KMS-11 (cell line): ENCODE measurements around the gene SMIM41.

Source experiments
- H2AFZ ChIP-seq: fragments of 200-600 bp; sonication (generic); 2 replicates; pipeline ENCODE4 v1.6.1; 2016; ENCODE audit warnings: antibody characterized with exemption, mixed run types, low read depth
- H3K27ac ChIP-seq: fragments of 200-600 bp; sonication (generic); 2 replicates; pipeline ENCODE4 v1.6.1; 2016; ENCODE audit warnings: mild to moderate bottlenecking, mixed run types
- H3K27me3 ChIP-seq: fragments of 200-600 bp; sonication (generic); 2 replicates; pipeline ENCODE4 v1.6.1; 2017; ENCODE audit warnings: mild to moderate bottlenecking, low read depth, mixed run types, moderate library complexity; ENCODE audit not compliant: insufficient read depth
- H3K36me3 ChIP-seq: fragments of 200-600 bp; sonication (generic); 2 replicates; pipeline ENCODE4 v1.6.1; 2017; ENCODE audit warnings: mild to moderate bottlenecking, mixed run types; ENCODE audit not compliant: insufficient read depth
- H3K4me1 ChIP-seq: fragments of 200-600 bp; sonication (generic); 2 replicates; pipeline ENCODE4 v1.6.1; 2016; ENCODE audit warnings: mild to moderate bottlenecking, low read depth, mixed run types; ENCODE audit not compliant: poor library complexity, severe bottlenecking
- H3K4me2 ChIP-seq: fragments of 200-600 bp; sonication (generic); 2 replicates; pipeline ENCODE4 v1.7.0; 2016; ENCODE audit warnings: mild to moderate bottlenecking, mixed run types
- H3K4me3 ChIP-seq: fragments of 200-600 bp; sonication (generic); IDR thresholded peaks from 2 replicates; pipeline ENCODE4 v1.6.1; 2017; ENCODE audit warnings: low read depth, low read length, mixed read lengths; ENCODE audit not compliant: insufficient read depth
- H3K79me2 ChIP-seq: fragments of 200-600 bp; sonication (generic); 2 replicates; pipeline ENCODE4 v1.6.1; 2016; ENCODE audit warnings: low read depth, mixed run types; ENCODE audit not compliant: insufficient read depth
- H3K9ac ChIP-seq: fragments of 200-600 bp; sonication (generic); 2 replicates; pipeline ENCODE4 v1.6.1; 2016; ENCODE audit warnings: mild to moderate bottlenecking, mixed run types
- H4K20me1 ChIP-seq: fragments of 200-600 bp; sonication (generic); 2 replicates; pipeline ENCODE4 v1.6.1; 2016; ENCODE audit warnings: mild to moderate bottlenecking, mixed run types; ENCODE audit not compliant: insufficient read depth
- TF ChIP-seq, protein P1 (sequence below): fragments of 200-600 bp; sonication (generic); conservative IDR thresholded peaks from 2 replicates; pipeline ENCODE4 v1.6.1; 2017; ENCODE audit warnings: low read depth, mild to moderate bottlenecking, antibody characterized with exemption, low read length, moderate library complexity, mixed read lengths

SMIM41 gene

GRCh38 chr12:52067081-52067374 lies 12.5 kb upstream of the SMIM41 start:
- no peak overlapping the region for H3K27ac ChIP-seq
- TF ChIP-seq, protein P1, sequence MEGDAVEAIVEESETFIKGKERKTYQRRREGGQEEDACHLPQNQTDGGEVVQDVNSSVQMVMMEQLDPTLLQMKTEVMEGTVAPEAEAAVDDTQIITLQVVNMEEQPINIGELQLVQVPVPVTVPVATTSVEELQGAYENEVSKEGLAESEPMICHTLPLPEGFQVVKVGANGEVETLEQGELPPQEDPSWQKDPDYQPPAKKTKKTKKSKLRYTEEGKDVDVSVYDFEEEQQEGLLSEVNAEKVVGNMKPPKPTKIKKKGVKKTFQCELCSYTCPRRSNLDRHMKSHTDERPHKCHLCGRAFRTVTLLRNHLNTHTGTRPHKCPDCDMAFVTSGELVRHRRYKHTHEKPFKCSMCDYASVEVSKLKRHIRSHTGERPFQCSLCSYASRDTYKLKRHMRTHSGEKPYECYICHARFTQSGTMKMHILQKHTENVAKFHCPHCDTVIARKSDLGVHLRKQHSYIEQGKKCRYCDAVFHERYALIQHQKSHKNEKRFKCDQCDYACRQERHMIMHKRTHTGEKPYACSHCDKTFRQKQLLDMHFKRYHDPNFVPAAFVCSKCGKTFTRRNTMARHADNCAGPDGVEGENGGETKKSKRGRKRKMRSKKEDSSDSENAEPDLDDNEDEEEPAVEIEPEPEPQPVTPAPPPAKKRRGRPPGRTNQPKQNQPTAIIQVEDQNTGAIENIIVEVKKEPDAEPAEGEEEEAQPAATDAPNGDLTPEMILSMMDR, result no peak
- H4K20me1 ChIP-seq, result no peaks in the 10 kb centered on the region; the same call in 1 of the 2 replicates
- no peak overlapping the region for H3K4me3 ChIP-seq
- no peak overlapping the region for H2AFZ ChIP-seq
- peaks cover 22% of the 10 kb centered on the region for H3K79me2 ChIP-seq
- no peak overlapping the region for H3K4me2 ChIP-seq
- H3K4me1 ChIP-seq, result peaks cover 14% of the 10 kb centered on the region
- H3K9ac ChIP-seq, result no peak overlapping the region
- peaks cover 20% of the 10 kb centered on the region for H3K27me3 ChIP-seq
- no peaks in the 10 kb centered on the region for H3K36me3 ChIP-seq

DNA sequence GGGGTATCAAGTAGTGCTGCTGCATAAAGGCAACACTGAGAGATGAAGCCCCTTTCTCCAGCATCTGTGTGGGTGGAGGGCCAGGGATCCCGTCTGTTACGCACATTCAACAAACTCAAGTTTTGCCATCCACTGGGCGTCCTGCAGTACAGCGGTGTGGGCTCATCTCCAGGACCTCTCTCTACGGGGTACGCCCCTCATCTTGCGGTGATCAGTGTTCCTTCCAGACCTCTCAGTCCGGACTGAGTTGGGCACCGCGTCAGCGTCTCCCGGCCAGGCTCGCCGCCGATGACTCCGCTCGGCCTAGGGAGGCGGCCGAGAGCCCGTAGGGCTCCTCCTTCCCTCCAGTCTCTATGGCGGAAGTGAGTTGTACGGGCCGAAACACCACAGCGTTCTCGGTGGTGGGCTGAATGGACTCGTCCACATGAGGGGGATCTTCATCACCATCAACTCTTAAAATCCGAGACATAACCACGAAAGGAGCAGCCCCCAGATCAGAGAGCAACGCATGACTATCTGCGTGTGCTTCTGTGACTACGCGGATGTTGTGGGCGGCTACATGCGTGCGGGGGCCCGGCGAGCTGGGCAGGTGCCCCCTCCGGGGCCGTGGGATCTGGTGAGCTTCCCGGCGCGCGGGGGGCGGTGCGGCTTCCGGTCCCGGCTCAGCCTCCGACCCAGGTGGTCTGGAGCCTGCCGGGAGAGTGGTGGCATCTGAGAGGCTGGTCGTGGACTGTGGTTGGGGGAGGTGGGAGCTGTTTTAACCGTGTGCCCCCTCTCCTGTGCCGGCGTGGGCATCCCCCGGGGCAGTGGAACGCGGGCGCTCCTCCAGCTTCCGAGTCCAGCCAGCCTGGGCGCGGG lies 9.9 kb upstream of the SMIM41 start, which contains the start of gene ATG101:
ATG101 (plus strand) TSS at position 652 of the 858 bp plus-strand sequence. CDS start 3,673 bp downstream, outside the sequence.
- Histone ChIP-seq H3K27me3 (peaks cover 20% of the 10 kb centered on the region), H3K36me3 (no peaks in the 10 kb centered on the region), H3K9ac (peak within 1 kb of the TSS; percentile 81), H3K4me2 (peak within 1 kb of the TSS; percentile 47), H3K4me1 (peaks cover 14% of the 10 kb centered on the region), H3K27ac (peak within 1 kb of the TSS; percentile 72), H3K4me3 (peak within 1 kb of the TSS; percentile 77), H2AFZ (peak within 1 kb of the TSS; percentile 90), H3K79me2 (peaks cover 38% of the 10 kb centered on the region), H4K20me1 (no peaks in the 10 kb centered on the region; the same call in 1 of the 2 replicates)
- TF ChIP-seq, protein P1, result 0 out of 2 replicates have a peak, but pooled peaks have one; percentile 24

DNA sequence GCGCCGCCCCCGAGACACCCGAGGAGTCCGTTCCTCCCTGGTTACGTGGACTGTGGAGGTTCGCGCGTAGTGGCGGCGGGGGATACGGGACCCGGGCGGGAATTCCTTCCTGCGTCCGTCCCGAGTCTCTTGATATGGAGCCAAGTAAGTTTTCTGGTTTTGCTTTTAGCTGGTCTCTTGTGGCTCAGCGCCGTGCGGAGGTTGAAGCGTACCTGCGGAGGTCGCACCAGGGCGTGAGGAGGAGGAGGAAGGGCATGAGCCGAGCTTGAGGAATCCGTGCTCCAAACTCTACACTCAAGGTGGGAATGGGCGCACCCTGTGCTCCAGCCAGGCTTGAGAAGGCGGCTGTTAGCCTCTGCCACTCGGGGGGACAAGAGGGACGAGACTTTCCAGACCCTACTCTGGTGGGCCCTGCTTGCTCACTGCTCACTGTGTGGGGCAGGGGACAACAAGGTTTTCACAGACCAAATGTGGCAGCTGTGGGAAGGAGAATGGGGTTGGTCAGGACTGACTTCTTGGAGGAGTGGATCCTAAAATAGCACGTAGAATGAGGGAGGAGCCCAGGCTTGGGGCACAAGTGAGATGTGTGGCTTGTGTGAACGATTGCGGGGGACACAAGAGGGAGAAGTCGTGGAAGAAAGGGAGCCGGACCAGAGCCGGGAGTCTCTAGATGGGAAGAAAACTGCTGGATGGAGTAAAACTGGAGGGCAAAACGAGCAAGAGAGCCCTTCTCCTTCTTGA lies 9.1 kb upstream of the SMIM41 start:
- peak overlapping the region; percentile 81 for H3K9ac ChIP-seq
- TF ChIP-seq, protein P1, result no peak
- H4K20me1 ChIP-seq, result no peaks in the 10 kb centered on the region; the same call in 1 of the 2 replicates
- H3K36me3 ChIP-seq, result no peaks in the 10 kb centered on the region
- H3K27ac ChIP-seq, result peak overlapping the region; percentile 72; the same call in 1 of the 2 replicates
- peak overlapping the region; percentile 47 for H3K4me2 ChIP-seq
- peak overlapping the region; percentile 77 for H3K4me3 ChIP-seq
- peaks cover 13% of the 10 kb centered on the region for H3K27me3 ChIP-seq
- peaks cover 14% of the 10 kb centered on the region for H3K4me1 ChIP-seq
- peak overlapping the region; percentile 90 for H2AFZ ChIP-seq
- H3K79me2 ChIP-seq, result peaks cover 44% of the 10 kb centered on the region

DNA sequence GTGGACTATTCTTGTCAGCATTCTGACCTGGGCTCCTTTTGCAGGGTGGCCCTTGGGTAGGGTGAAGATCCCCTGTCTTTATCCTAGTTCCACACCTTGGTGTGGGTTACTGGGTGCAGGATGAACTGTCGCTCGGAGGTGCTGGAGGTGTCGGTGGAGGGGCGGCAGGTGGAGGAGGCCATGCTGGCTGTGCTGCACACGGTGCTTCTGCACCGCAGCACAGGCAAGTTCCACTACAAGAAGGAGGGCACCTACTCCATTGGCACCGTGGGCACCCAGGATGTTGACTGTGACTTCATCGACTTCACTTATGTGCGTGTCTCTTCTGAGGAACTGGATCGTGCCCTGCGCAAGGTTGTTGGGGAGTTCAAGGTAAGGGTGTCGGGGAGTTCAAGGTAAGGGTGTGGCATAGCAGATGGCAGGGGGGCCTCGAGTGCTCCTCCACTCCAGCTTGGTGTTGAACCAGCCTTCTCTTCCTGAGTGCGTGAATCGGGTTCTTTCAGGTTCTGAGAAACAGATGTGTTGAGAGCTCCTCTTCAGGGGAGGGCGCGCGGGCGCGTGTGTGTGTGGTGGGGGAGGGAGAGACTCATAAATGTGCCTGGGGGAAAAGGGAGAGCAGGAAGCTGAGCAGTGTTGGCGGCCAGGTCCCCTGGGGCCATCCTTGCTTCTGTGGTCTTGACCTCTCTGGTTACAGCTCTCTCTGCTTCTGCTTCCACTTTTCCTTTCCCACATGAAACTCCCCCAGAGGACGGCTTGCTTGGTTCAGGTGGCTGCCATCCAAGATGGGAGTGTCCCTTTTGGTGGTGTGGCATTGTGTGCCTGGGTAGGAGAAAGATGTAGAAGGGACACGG lies 5.7 kb upstream of the SMIM41 start:
- H3K9ac ChIP-seq, result no peak overlapping the region
- H3K27me3 ChIP-seq, result no peaks in the 10 kb centered on the region
- H4K20me1 ChIP-seq, result no peaks in the 10 kb centered on the region; the same call in 1 of the 2 replicates
- TF ChIP-seq, protein P1, result no peak
- peaks cover 14% of the 10 kb centered on the region for H3K4me1 ChIP-seq
- peaks cover 44% of the 10 kb centered on the region for H3K79me2 ChIP-seq
- H2AFZ ChIP-seq, result no peak overlapping the region
- H3K4me3 ChIP-seq, result no peak overlapping the region
- no peak overlapping the region for H3K27ac ChIP-seq
- no peak overlapping the region for H3K4me2 ChIP-seq
- no peaks in the 10 kb centered on the region for H3K36me3 ChIP-seq
